Measurements from ENCODE around the gene HADHA. TPM values are rescaled to one million over a fixed set of nuclear protein-coding genes. Genes with fewer than 3 reads are reported as not detected.

The HADHA gene
- total and polyA plus RNA-seq, 5 donors = 307 to 410 (median 341) TPM

Other genes starting within 250 kb of the HADHA start
- 100 to 1,000 TPM in 1 of 4 donors, 10 to 100 TPM in 3; 90.1 to 103 (median 97.4) TPM for gene RAB10, start 210.5 kb downstream of the HADHA start, total RNA-seq
- 53.0 TPM for gene RAB10, start 210.5 kb downstream of the HADHA start, polyA plus RNA-seq
- gene GAREM2, start 71.5 kb downstream of the HADHA start, total RNA-seq = 1 to 10 TPM; 2.7 to 6.9 (median 4.4) TPM
- gene GAREM2, start 71.5 kb downstream of the HADHA start, polyA plus RNA-seq = 1.9 TPM
- gene HADHB, start 307 bp upstream of the HADHA start, total RNA-seq = 100 to 1,000 TPM; 750 to 992 (median 857) TPM
- 918 TPM for gene HADHB, start 307 bp upstream of the HADHA start, polyA plus RNA-seq
- 10 to 100 TPM; 14.3 to 20.2 (median 16.6) TPM for gene SELENOI, start 101.5 kb upstream of the HADHA start, total RNA-seq
- 3.8 TPM for gene SELENOI, start 101.5 kb upstream of the HADHA start, polyA plus RNA-seq
- gene ADGRF3, start 102.2 kb upstream of the HADHA start, total RNA-seq = under 1 TPM in 1 of 4 donors, not detected in 3; 0.11 TPM
- gene ADGRF3, start 102.2 kb upstream of the HADHA start, polyA plus RNA-seq = 0.14 TPM
- gene DRC1, start 157.3 kb upstream of the HADHA start, total RNA-seq = not detected
- not detected for gene DRC1, start 157.3 kb upstream of the HADHA start, polyA plus RNA-seq
- under 1 TPM in 2 of 4 donors, not detected in 2; 0.15 to 0.25 TPM for gene OTOF, start 233.5 kb upstream of the HADHA start, total RNA-seq
- 0.25 TPM for gene OTOF, start 233.5 kb upstream of the HADHA start, polyA plus RNA-seq